Left lung (tissue), 10 donors: ENCODE data around the gene RHOG. TPM values are rescaled to one million over a fixed set of nuclear protein-coding genes. Genes with fewer than 3 reads are reported as not detected.

ENCODE experiments used
- ATAC-seq: fragments of 200-7000 bp; cut with Tn5 transposase; one replicate; pipeline ENCODE4 v1.9.1; 2020; ENCODE audit warnings: moderate library complexity
- DNase-seq, 4 donors: peaks; one replicate each; pipeline ENCODE4 v3.0.0-alpha.2; 2013 to 2020
- H3K27ac ChIP-seq, 2 donors: fragments of 200-600 bp; sonication (generic) in 1 of 2; one replicate each; pipeline versions ENCODE4 v1.5.0 to v1.8.0; 2020 to 2021
- H3K27me3 ChIP-seq, 2 donors: fragments of 200-600 bp; sonication (generic) in 1 of 2; one replicate each; pipeline versions ENCODE4 v1.5.0 to v1.8.0; 2020 to 2021
- H3K36me3 ChIP-seq, 2 donors: fragments of 200-600 bp; sonication (generic) in 1 of 2; one replicate each; pipeline versions ENCODE4 v1.5.0 to v1.8.0; 2020 to 2021
- H3K4me1 ChIP-seq, 2 donors: fragments of 200-600 bp; one replicate each; pipeline ENCODE4 v1.8.0; 2021
- H3K4me3 ChIP-seq, 2 donors: fragments of 200-600 bp; sonication (generic) in 1 of 2; one replicate each; pipeline versions ENCODE4 v1.5.0 to v1.8.0; 2020 to 2021; ENCODE audit warnings: mild to moderate bottlenecking in 1 of 2
- H3K9me3 ChIP-seq, 2 donors: fragments of 200-600 bp; sonication (generic) in 1 of 2; one replicate each; pipeline versions ENCODE4 v1.5.0 to v1.8.0; 2020 to 2021
- CTCF ChIP-seq, 2 donors: fragments of 200-600 bp; sonication (generic) in 1 of 2; IDR thresholded peaks; one replicate each; pipeline versions ENCODE4 v1.5.0 to v1.8.0; 2021; ENCODE audit warnings: antibody characterized with exemption in 2 of 2
- intact Hi-C, 2 donors: fragments of 100-400 bp; cut with DNase I; formaldehyde crosslinking; loops; one replicate each; pipeline versions ENCODE4 v1.11.2 to v1.14.2; 2022
- polyA plus RNA-seq, 6 donors: library from polyadenylated mRNA; unstranded; fragments of 120-200 nt; gene quantifications; one replicate each; pipeline ENCODE4 v1.2.1, GENCODE V29; 2013; ENCODE audit not compliant: insufficient read length in 6 of 6
- total RNA-seq, 2 donors: library from RNA; stranded (reverse); fragmentation: NEBNext Ultra II Directional; extraction: Animal tissue kit (Norgen Biotek cat#: 25700); gene quantifications; one replicate each; pipeline ENCODE4 v1.2.1, GENCODE V29; 2021
- donor health status: DM: no; HTN: yes; CAD: no.
- donor health status: DM: no; HTN: no; CAD: no.

Gene RHOG
- total and polyA plus RNA-seq, 8 donors: 22.0 to 109 (median 29.4) TPM

- DNase-seq (no peak), ATAC-seq (no peak)
- peaks cover 0 to 8% of the 10 kb centered on the region in 2 donors for H3K4me1 ChIP-seq
- TF ChIP-seq CTCF (IDR thresholded peaks at IDR 0.05): no peak
- H3K27ac ChIP-seq: no peak overlapping the region
- intact Hi-C loops: loop anchor here in 1 of 2 donors (5.0 kb wide), 1 partner anchor 227 kb away; no protein-coding TSS in a partner anchor
- no peaks in the 10 kb centered on the region for H3K27me3 ChIP-seq
- H3K36me3 ChIP-seq: no peaks in the 10 kb centered on the region
- no peak overlapping the region for H3K4me3 ChIP-seq
- no peaks in the 10 kb centered on the region for H3K9me3 ChIP-seq
These were observed 4.9 kb upstream of the RHOG start for GRCh38 chr11:3845670-3846069.

GRCh38 chr11:3845246-3845645 lies 4.5 kb upstream of the RHOG start:
- no peak overlapping the region for H3K27ac ChIP-seq
- DNase-seq (no peak), ATAC-seq (no peak)
- intact Hi-C loops: loop anchor here in 1 of 2 donors (5.0 kb wide), 1 partner anchor 227 kb away; no protein-coding TSS in a partner anchor
- no peaks in the 10 kb centered on the region for H3K9me3 ChIP-seq
- H3K4me1 ChIP-seq: peaks cover 0 to 8% of the 10 kb centered on the region in 2 donors
- no peak overlapping the region for H3K4me3 ChIP-seq
- no peaks in the 10 kb centered on the region for H3K36me3 ChIP-seq
- no peak for TF ChIP-seq CTCF (IDR thresholded peaks at IDR 0.05)
- H3K27me3 ChIP-seq: no peaks in the 10 kb centered on the region

GRCh38 chr11:3843326-3843725 lies 2.6 kb upstream of the RHOG start:
- H3K36me3 ChIP-seq: no peaks in the 10 kb centered on the region
- H3K9me3 ChIP-seq: no peaks in the 10 kb centered on the region
- no peak for TF ChIP-seq CTCF (IDR thresholded peaks at IDR 0.05)
- intact Hi-C loops: no loop called here
- H3K4me1 ChIP-seq: peaks cover 15 to 24% of the 10 kb centered on the region in 2 donors
- H3K27me3 ChIP-seq: no peaks in the 10 kb centered on the region
- H3K4me3 ChIP-seq: no peak overlapping the region
- DNase-seq (no peak), ATAC-seq (no peak)
- H3K27ac ChIP-seq: no peak overlapping the region

GRCh38 chr11:3841426-3842350 lies 929 bp upstream of the RHOG start:
- DNase-seq: peak; percentile 78 to 97 (median 88)
- Histone ChIP-seq H3K27me3 (no peaks in the 10 kb centered on the region), H3K36me3 (no peaks in the 10 kb centered on the region), H3K27ac (peak overlapping the region; percentile 97 to 99), H3K4me1 (peaks cover 28 to 41% of the 10 kb centered on the region in 2 donors), H3K4me3 (peak overlapping the region; percentile 88 to 93), H3K9me3 (no peaks in the 10 kb centered on the region)
- intact Hi-C loops: no loop called here
- TF ChIP-seq CTCF (IDR thresholded peaks at IDR 0.05): peak; percentile 73 to 83
- peak; percentile 80 for ATAC-seq
